ENCODE data around the gene PAPLN. TPM values are rescaled to one million over a fixed set of nuclear protein-coding genes. Genes with fewer than 3 reads are reported as not detected.

Gene PAPLN
- total and polyA plus RNA-seq, 2 of the 8 experiments (the other 6 are each of a cell fraction or from before 2014, with no cell fraction given) = 14.8 to 25.6 TPM

GRCh38 chr14:73248108-73248868, 11.0 kb downstream of the PAPLN start:
- Histone ChIP-seq H3K4me1 (replicated peaks in 1 of 4; ENCODE audit: control insufficient read depth in 3 of 4, insufficient read depth in 4 of 4, low read length in 3 of 4) (peaks cover 0 to 2% (median 0%) of the 10 kb centered on the region in 4 experiments; a peak in 3 of 7 replicates), H4K8ac (ENCODE audit: extremely low read depth, insufficient read depth, low read length) (no peak overlapping the region), H3K27ac (ENCODE audit: low read depth, low read length) (no peak overlapping the region), H3K23ac (ENCODE audit: insufficient read length) (no peak overlapping the region), H4K5ac (ENCODE audit: insufficient read length, low read depth, low read length) (no peak overlapping the region), H3K79me2 (ENCODE audit: control insufficient read depth in 1 of 2, insufficient read depth in 2 of 2, low read length in 2 of 2) (peaks cover 0 to 7% of the 10 kb centered on the region in 2 experiments; a peak in 2 of 4 replicates), H2BK15ac (ENCODE audit: low read length) (no peak overlapping the region), H3K27me3 (replicated peaks in 1 of 4; ENCODE audit: control insufficient read depth in 3 of 4, extremely low read depth in 1 of 4, insufficient read depth in 3 of 4, low read length in 3 of 4) (no peaks in the 10 kb centered on the region), H3K56ac (replicated peaks; ENCODE audit: insufficient read length, low read depth, low read length) (no peak overlapping the region), H2BK20ac (ENCODE audit: low read length) (no peak overlapping the region), H3K4ac (replicated peaks; ENCODE audit: insufficient read length, low read depth, low read length) (no peak overlapping the region), H2BK12ac (ENCODE audit: low read depth, low read length) (no peak overlapping the region), H3K9me3 (ENCODE audit: insufficient read depth in 2 of 2, low read depth in 1 of 2, low read length in 1 of 2) (no peaks in the 10 kb centered on the region), H4K20me1 (replicated peaks in 1 of 2; ENCODE audit: control insufficient read depth in 1 of 2, insufficient read depth in 2 of 2, low read length in 2 of 2) (no peaks in the 10 kb centered on the region), H2AK5ac (ENCODE audit: low read depth, low read length) (no peak overlapping the region), H3K79me1 (ENCODE audit: low read depth, low read length) (no peaks in the 10 kb centered on the region), H2BK5ac (ENCODE audit: low read depth, low read length) (no peak overlapping the region), H4K91ac (replicated peaks; ENCODE audit: insufficient read length, low read length) (no peak overlapping the region), H2AFZ (ENCODE audit: low read length) (no peak overlapping the region), H3K36me3 (ENCODE audit: control insufficient read depth in 2 of 4, insufficient read depth in 4 of 4, low read length in 3 of 4) (peaks cover 0 to 7% (median 1%) of the 10 kb centered on the region in 4 experiments; a peak in 3 of 8 replicates), H3K14ac (ENCODE audit: insufficient read length) (no peak overlapping the region), H3K18ac (ENCODE audit: extremely low read depth, low read length) (no peak overlapping the region), H2BK120ac (replicated peaks; ENCODE audit: low read depth, low read length) (no peak overlapping the region), H3K23me2 (ENCODE audit: low read depth, low read length) (no peaks in the 10 kb centered on the region; the same call in 1 of the 2 replicates), H3K4me3 (ENCODE audit: extremely low read depth in 1 of 4, insufficient read depth in 2 of 4, low read depth in 3 of 4, low read length in 4 of 4) (no peak overlapping the region), H3K9ac (replicated peaks in 1 of 4; ENCODE audit: extremely low read depth in 1 of 4, low read depth in 3 of 4, low read length in 3 of 4) (no peak overlapping the region), H3K4me2 (ENCODE audit: insufficient read depth in 1 of 2, low read depth in 2 of 2, low read length in 2 of 2) (no peak overlapping the region)
- 91% methylated on average over 7 of the region's 9 CpGs; no CpG with 5 or more reads in 1 of the 2 experiments for WGBS, 2 experiments (ENCODE audit: extremely low coverage in 1 of 2, insufficient coverage in 1 of 2, insufficient read length in 1 of 2, insufficient replicate concordance in 2 of 2, low coverage in 1 of 2, low lambda C conversion rate in 2 of 2, missing lambda C conversion rate in 1 of 2)
- FAIRE-seq (no peak), DNase-seq (ENCODE audit: low read depth in 1 of 2, low spot score in 2 of 2) (no peak)
- ChIA-PET POLR2A (ENCODE audit: partially characterized antibody) (interaction anchor here (4.4 kb wide), 1 partner anchor 17 kb away, joined by 21 read pairs; no protein-coding TSS in a partner anchor), CTCF (ENCODE audit: partially characterized antibody) (interaction anchor here (0.9 kb wide), 1 partner anchor 15 kb away, joined by 3 read pairs; no protein-coding TSS in a partner anchor)

Data from H1 (cell line).